ENCODE data around the gene GPRC5C. TPM values are rescaled to one million over a fixed set of nuclear protein-coding genes. Genes with fewer than 3 reads are reported as not detected.

Gene GPRC5C
- total and polyA plus RNA-seq, 2 donors (not counting 3 experiments of a cell fraction or from before 2014, with no cell fraction given), result not detected

DNA sequence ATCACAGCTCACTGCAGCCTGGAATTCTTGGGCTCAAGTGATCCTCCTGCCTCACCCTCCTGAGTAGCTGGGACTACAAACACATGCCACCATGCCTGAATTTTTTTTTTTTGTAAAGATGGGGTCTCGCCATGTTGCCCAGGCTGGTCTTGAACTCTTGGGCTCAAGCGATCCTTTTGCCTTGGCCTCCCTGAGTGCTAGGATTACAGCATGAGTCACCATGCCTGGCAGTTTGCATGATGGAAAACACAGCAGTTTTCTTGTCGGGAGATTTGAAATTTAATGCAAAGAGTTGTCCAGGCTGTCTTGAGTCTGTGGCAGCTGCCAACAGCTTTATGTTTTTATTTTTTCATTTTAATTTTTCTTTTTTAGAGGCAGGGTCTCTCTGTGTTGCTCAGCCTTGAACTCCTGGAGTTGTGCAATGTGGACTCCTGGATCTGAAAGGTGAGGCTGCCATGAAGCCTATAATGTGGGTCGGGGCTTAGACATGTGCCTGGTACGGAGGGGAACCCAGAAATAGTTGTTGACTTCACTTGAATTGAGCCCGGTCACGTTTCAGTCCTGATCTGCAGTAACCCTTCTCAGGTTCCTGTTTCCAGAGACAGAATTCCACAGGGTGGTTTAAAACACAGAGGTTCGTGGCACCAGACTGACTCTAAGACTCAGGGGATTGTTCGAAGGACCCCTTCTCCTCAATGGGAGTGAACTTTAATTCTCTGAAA lies 53.3 kb downstream of the GPRC5C start:
- H3K27me3 ChIP-seq (ENCODE audit: control insufficient read depth in 2 of 2, insufficient read depth in 2 of 2, low read length in 2 of 2), result no peaks in the 10 kb centered on the region
- no peak overlapping the region for H3K27ac ChIP-seq (ENCODE audit: insufficient read depth, low read depth, low read length)
- H3K79me2 ChIP-seq (ENCODE audit: control insufficient read depth, insufficient read depth, low read length), result no peaks in the 10 kb centered on the region
- ChIA-PET POLR2A (no interaction called here), CTCF (interaction anchor here (1.5 kb wide), 1 partner anchor 117 kb away, joined by 4 read pairs; no protein-coding TSS in a partner anchor)
- no peaks in the 10 kb centered on the region for H3K9me1 ChIP-seq (replicated peaks; ENCODE audit: control insufficient read depth, extremely low read depth, insufficient read depth, low read length)
- no peaks in the 10 kb centered on the region for H3K4me1 ChIP-seq (ENCODE audit: control insufficient read depth, extremely low read depth, insufficient read depth, low read length)
- H3K36me3 ChIP-seq (ENCODE audit: control insufficient read depth in 2 of 2, extremely low read depth in 1 of 2, insufficient read depth in 2 of 2, low read length in 2 of 2), result no peaks in the 10 kb centered on the region
- FAIRE-seq (no peak), DNase-seq (ENCODE audit: low read depth, low spot score) (no peak)
- BruUV-seq (replicated peaks), result no TSS peak
- no peak overlapping the region for H2AFZ ChIP-seq (ENCODE audit: low read depth, low read length)
- no peaks in the 10 kb centered on the region for H4K20me1 ChIP-seq (replicated peaks; ENCODE audit: control insufficient read depth, extremely low read depth, insufficient read depth, low read length)
- H3K9me3 ChIP-seq (replicated peaks; ENCODE audit: control insufficient read depth, insufficient read depth, low read length), result no peaks in the 10 kb centered on the region
- TF ChIP-seq JUN (IDR thresholded peaks at IDR 0.05; ENCODE audit: borderline replicate concordance, insufficient read depth, insufficient read length, low read depth) (no peak), EZH2 (IDR thresholded peaks at IDR 0.05; ENCODE audit: borderline replicate concordance, low read depth, low read length, severe bottlenecking) (no peak), POLR2A (IDR thresholded peaks at IDR 0.05; ENCODE audit: low read depth, low read length) (no peak), FOS (IDR thresholded peaks at IDR 0.05; ENCODE audit: borderline replicate concordance, insufficient read depth, low read length) (no peak), GATA2 (IDR thresholded peaks at IDR 0.05; ENCODE audit: insufficient read depth, insufficient read length, low read depth, low read length) (no peak), POLR2AphosphoS5 (IDR thresholded peaks at IDR 0.05; ENCODE audit: insufficient read depth, low read depth, low read length) (no peak), MYC (IDR thresholded peaks at IDR 0.05; ENCODE audit: low read depth, low read length) (no peak)
- TF ChIP-seq, protein P1, sequence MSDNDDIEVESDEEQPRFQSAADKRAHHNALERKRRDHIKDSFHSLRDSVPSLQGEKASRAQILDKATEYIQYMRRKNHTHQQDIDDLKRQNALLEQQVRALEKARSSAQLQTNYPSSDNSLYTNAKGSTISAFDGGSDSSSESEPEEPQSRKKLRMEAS (IDR thresholded peaks at IDR 0.05; ENCODE audit: insufficient read depth, insufficient read length), result no peak
- TF ChIP-seq, protein P2, sequence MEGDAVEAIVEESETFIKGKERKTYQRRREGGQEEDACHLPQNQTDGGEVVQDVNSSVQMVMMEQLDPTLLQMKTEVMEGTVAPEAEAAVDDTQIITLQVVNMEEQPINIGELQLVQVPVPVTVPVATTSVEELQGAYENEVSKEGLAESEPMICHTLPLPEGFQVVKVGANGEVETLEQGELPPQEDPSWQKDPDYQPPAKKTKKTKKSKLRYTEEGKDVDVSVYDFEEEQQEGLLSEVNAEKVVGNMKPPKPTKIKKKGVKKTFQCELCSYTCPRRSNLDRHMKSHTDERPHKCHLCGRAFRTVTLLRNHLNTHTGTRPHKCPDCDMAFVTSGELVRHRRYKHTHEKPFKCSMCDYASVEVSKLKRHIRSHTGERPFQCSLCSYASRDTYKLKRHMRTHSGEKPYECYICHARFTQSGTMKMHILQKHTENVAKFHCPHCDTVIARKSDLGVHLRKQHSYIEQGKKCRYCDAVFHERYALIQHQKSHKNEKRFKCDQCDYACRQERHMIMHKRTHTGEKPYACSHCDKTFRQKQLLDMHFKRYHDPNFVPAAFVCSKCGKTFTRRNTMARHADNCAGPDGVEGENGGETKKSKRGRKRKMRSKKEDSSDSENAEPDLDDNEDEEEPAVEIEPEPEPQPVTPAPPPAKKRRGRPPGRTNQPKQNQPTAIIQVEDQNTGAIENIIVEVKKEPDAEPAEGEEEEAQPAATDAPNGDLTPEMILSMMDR (IDR thresholded peaks at IDR 0.05; ENCODE audit: extremely low read depth in 1 of 2, insufficient read depth in 1 of 2, low read depth in 1 of 2, low read length in 2 of 2), result no peak
- H3K4me3 ChIP-seq (replicated peaks in 1 of 3; ENCODE audit: insufficient read depth in 1 of 3, low read depth in 1 of 3, low read length in 3 of 3), result no peak overlapping the region
- H3K4me2 ChIP-seq (ENCODE audit: insufficient read depth, low read length), result no peak overlapping the region
- intact Hi-C loops (cut with micrococcal nuclease) (no loop called here), dilution Hi-C loops (cut with MboI; ENCODE audit: extremely low pct_ligation_motif_present, low sequenced_read_pairs) (no loop called here)
- H3K9ac ChIP-seq (replicated peaks; ENCODE audit: extremely low read depth, insufficient read depth, low read length), result no peak overlapping the region
